SK-N-SH (cell line): ENCODE measurements around the gene ARHGAP26.

Source experiments
- CHD2 ChIP-seq: fragments of 150-350 bp; IDR thresholded peaks from 2 replicates; pipeline ENCODE4 v1.6.1; 2018; ENCODE audit warnings: low read length; ENCODE audit not compliant: partially characterized antibody
- CTCF ChIP-seq: fragments of 200-600 bp; sonication (generic); IDR thresholded peaks from 2 replicates; pipeline ENCODE4 v1.6.1; 2017; ENCODE audit warnings: antibody characterized with exemption, mild to moderate bottlenecking, moderate library complexity
- EZH2phosphoT487 ChIP-seq: fragments of 200-600 bp; sonication (generic); IDR thresholded peaks from 2 replicates; pipeline ENCODE4 v1.6.1; 2017; ENCODE audit warnings: low read depth, mixed run types, mild to moderate bottlenecking, antibody characterized with exemption, moderate library complexity, borderline replicate concordance
- FOSL2 ChIP-seq: IDR thresholded peaks from 2 replicates; pipeline ENCODE4 v1.4.0; 2012; ENCODE audit warnings: low read depth, mild to moderate bottlenecking, moderate library complexity, borderline replicate concordance
- GATA2 ChIP-seq: sonication (generic); formaldehyde crosslinking; IDR thresholded peaks from 2 replicates; pipeline ENCODE4 v1.5.0; 2020; ENCODE audit warnings: mild to moderate bottlenecking, missing genetic modification reagents
- MXI1 ChIP-seq: IDR thresholded peaks from 2 replicates; pipeline ENCODE4 v1.6.1; 2012; ENCODE audit warnings: mild to moderate bottlenecking, low read depth, low read length, improper control_type of control experiment
- POLR2AphosphoS5 ChIP-seq: IDR thresholded peaks from 2 replicates; pipeline ENCODE4 v1.6.1; 2012; ENCODE audit warnings: low read depth, low read length
- RAD21 ChIP-seq: IDR thresholded peaks from 2 replicates; pipeline ENCODE4 v1.6.1; 2012; ENCODE audit warnings: mild to moderate bottlenecking, low read length
- TAF1 ChIP-seq: IDR thresholded peaks from 2 replicates; pipeline ENCODE4 v1.6.1; 2012; ENCODE audit warnings: low read depth, mild to moderate bottlenecking, low read length, moderate library complexity, borderline replicate concordance
- TCF12 ChIP-seq: IDR thresholded peaks from 2 replicates; pipeline ENCODE4 v1.4.0; 2012

GRCh38 chr5:142973932-142974331 lies 203.8 kb downstream of the ARHGAP26 start:
- no peak for TF ChIP-seq CTCF
- TF ChIP-seq POLR2AphosphoS5: no peak
- TF ChIP-seq CHD2: no peak
- TF ChIP-seq EZH2phosphoT487: no peak
- no peak for TF ChIP-seq FOSL2
- no peak for TF ChIP-seq RAD21
- no peak for TF ChIP-seq MXI1
- TF ChIP-seq GATA2 (CRISPR knock-in tag): no peak
- no peak for TF ChIP-seq TCF12
- TF ChIP-seq TAF1: no peak
